SHP77 treated with DMSO at 0.1 percent for 48 hours (cell line): ENCODE data around the gene NHP2.

Experiments
- DNase-seq: peaks from one replicate; lab custom pipeline; 2025; lab: John Stamatoyannopoulos, UW

Gene NHP2

DNA sequence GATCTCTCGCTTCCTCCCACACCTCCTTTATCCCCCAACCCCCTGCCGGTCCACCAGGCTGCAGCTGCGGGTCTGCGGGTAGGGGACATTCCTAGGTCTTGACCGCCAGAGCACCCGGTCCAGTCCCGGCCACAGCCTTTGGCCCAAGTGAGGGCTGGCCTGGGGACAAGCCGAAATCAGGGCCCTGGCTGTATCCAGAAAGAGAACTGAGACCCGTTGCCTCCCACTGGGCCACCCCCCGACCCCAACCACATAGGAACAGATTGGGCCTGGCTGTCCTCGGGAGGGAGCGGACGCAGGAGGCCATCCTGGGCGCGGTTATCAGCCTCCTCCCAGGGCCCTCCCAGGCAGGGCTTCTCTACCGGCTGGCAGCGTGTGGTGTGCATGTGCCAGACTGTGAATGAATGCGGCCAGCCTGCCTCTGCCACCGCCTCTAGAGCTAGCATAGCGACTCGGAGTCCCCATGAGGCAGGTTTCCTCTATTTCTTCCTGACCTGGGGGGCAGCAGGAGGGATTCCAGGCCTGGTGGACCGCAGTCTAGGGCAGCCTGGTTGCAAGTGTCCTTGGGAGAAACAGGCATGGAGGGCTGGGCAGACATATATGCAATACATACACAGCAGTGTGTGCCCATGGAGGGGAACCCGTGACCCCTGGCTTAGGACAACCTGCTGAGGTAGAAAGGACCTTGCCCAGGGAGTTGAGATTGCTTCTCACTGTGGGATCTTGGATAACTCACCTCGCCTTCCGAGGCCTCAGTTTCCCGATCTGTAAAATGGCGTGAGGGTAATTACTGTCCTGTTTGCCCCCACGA is 39.2 kb downstream of the NHP2 start:
- DNase-seq: no peak

DNA sequence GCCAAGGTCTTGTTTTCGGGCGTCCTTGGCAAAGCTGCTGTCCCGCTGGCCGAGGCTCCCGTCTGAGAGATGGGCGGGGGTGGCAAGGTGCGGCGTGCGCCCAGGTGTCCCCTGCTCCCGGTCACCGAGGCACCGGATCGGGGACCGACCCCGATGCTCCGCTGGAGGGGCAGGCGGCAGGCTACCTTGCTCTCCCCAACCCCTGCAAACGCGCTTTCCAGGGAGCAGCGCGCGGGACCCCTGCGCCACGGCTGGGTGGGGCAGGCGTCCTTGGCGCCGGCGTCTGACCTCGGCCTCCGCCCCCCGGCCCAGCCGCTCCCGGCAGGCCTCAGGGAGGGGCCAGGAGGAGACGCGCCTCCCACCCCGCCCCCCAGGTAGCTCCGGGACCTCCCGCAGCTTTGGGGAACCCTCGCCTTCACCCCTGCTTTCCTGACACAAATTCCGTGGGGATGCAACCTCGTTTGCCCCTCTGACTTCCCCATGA is 39.8 kb downstream of the NHP2 start:
- DNase-seq: no peak

DNA sequence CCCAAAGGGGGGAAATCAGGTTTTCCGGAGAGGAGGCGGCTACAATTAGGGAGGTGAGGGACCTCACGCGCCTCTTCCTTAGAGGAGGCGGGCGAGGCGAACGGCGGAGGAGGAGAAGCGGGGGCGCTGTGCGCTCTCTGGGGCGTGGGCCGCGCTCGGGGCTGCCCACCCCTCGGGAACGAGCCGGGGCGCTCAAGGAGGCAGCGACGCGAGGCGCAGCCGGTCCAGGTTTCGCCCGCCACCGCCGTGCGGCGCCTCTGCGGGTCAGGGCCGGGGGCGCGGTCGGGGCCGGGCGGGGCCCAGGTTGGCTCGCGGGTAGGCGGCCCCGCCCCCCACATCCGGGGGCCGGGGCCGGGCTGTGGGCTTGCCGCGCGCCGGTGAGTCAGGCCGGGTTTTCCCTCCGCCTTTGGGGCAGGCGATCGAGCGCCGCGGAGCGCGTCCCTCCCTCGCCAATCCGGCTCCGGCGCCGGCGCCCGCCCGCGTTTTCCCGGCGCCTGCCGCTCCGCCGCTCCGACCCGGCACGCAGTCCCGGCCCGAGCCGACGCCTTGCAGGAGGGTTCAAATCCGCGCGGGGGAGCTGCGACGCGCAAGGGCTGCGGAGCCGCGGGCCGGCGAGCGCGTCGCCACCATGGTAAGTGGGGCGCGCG is 40.4 kb downstream of the NHP2 start, which contains the start of gene N4BP3:
TSS of gene N4BP3 (plus strand) at position 392 of the 647 bp plus-strand sequence. CDS start 6,052 bp downstream, outside the sequence.
- DNase-seq: no peak

DNA sequence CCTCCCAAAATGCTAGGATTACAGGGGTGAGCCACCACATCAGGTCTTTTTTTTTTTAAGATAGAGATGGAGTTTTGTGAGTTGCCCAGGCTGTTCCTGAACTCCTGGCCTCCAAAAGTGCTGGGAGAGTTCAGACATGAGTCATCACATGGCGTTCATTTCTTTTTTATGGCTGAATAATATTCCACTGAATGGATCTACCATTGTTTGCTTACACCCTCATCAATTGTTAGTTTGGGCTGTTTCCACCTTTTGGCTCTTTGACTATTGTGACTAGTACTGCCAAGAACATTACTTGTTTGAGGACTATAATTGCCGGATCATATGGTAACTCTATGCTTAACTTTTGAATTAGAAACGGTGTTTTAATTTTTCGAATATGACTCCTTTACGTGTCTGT is 41.1 kb downstream of the NHP2 start:
- DNase-seq: no peak

DNA sequence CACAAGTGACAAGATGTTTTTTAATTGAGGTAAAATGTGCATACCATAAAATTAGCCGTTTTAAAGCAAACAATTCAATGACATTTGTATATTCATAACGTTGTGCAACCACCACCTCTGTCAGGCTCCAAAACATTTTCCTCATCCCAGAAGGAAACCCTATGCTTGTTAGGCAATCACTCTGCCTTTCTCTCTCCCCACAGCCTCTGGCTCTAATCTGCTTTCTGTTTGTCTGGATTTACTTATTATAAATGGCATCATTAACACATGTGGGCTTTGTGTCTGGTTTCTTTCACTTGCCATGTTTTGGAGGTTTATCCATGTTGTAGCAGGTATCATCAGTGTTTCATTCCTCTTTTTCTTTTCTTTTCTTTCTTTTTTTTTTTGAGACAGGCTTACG is 41.8 kb downstream of the NHP2 start:
- no peak for DNase-seq

DNA sequence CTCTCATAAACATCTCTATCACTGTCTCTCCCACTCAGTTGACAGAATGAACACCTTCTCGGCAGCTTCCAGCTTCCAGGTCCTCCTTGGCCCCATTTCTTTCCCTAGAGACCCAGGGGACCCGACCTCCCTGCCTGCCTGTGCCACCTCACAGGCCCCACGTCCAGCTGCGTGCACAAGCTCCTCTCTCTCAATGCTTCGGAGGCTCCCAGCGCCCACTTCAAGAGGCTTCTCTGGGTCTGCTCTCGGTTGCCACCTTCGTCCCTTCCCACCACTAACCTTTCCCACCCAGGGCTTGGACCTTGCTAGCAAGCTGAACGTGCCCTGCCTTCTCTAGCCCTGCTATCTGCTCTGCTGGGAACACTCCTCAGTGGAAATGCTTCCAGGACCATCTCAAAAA is 43.2 kb downstream of the NHP2 start:
- DNase-seq: no peak

DNA sequence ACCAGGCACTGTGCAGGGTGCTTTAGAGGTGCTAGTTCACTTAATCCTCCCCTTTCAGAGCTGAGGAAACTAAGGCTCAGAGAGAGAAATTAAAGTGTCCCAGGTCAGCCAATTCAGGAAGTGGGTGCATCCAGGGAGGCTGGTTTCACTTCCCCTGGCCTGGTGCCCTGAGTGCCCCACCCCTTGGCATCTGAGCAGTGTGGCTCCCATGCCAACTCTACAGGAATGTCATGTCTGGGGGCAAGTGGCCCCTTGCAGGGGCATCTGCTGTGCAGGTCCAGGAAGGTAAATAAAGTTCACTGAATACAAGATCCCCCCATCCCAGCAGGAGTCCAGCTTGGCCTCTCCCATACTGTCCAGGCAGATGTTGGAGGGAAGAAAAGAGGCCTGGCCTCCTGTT is 44.7 kb downstream of the NHP2 start:
- no peak for DNase-seq

DNA sequence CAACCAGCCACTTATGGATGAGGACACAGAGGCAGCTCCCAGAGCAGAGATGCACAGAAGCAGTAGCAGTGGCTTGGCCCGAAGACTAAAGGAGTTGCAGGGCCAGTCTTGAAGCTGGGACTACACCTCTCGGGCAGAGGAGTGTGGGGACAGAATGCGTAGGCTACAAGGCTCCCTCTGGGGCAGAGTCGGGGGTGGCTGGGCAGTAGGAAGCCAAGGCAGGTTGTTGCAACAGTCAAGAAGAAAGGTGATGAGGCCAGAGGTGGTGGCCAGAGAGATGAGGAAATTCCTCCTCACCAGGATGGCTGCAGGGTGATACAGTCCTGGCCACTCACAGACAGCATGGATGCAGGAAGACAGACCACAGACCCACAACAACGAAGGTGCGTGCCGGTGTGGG is 45.2 kb downstream of the NHP2 start:
- DNase-seq: no peak

DNA sequence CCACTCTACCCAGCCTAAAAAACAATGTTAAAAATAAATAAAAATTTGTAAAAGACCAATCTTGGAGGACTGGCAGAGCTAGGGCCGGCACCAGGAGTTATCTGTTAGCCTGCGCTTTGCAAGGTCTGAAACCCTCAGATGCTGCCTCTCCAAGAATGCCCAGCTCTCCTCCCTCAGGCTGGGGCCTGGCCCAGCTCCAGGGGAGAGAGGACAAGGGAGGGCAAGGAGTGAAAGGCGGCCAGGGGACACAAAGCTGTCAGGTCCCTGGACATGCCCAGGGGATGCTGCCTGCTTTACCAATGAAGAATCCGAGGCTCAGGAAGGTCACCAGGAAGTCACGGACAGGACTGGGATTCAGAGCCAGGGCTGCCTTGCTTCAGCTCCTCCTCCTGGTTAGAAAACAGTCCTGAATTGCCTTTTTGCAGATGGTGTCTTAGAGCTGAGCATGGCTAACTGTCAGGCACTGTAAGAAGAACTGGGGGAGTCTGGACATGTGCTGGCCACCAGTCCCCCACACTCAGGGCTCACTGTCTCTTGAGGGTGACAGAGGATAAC is 45.9 kb downstream of the NHP2 start:
- DNase-seq: no peak

DNA sequence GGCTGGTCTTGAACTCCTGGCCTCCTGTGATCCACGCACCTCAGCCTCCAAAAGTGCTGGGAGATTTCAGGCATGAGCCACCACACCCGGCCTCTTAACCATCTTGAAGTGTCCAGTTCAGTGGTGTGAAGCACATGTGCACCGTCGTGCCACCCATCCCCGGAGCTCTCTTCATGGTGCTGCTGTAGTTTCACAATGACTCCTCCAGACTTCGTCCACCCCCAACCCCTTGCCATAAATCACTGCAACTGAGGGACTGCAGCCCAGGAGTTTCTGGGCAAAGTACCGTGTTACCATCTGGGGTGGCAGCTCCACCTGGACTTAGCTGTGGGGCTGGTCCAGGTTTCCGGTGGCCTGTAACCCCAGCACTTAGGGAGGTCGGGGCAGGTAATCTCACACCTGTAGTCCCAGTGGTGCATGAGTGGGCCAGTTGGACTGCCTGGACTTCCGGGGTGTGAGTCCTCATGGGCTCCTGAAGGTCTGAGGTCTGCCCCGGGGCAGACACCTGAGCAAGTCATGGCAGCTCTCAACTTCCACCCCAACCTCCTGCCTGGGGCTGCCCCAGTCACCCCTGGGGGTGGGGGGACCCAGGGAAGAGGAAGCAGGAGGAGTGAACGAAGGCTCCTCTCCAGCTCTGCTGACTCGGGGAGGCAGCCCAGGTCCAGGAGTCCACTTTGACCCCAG is 47.0 kb downstream of the NHP2 start:
- no peak for DNase-seq

DNA sequence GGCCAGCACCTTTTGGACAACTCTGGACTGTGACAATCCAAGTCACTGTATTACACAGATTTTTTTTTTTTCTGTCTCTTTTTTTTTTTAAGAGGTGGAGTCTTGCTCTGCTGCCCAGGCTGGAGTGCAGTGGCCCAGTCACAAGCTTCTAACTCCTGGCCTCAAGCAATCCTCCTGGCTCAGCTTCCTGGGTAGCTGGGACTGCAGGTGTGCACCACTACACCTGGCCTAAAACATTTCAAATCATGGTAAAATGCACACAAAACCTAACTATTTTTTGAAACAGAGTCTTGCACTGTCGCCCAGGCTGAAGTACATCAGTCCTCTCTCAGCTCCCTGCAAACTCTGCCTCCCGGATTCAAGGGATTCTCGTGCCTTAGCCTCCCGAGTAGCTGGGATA is 47.6 kb downstream of the NHP2 start:
- DNase-seq: no peak

DNA sequence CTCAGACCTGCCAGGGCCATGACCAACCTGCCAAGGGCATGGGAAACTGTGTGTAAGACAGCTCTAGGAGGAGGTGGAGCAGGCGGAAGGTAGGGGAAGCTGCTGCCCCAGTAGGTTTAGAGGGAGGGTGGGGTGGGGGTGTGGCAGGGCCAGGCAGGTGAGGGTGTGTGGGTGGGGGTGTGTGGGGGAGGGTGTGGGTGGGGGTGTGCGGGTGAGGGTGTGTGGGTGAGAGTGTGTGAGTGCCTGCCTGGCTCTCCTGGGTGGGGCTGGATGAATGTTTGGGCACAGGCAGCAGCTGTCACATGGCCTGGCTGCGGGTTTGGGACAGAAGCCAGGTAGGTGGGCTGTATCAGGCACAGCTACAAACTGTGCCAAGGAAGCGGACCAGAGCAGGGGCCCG is 49.2 kb downstream of the NHP2 start:
- DNase-seq: no peak

DNA sequence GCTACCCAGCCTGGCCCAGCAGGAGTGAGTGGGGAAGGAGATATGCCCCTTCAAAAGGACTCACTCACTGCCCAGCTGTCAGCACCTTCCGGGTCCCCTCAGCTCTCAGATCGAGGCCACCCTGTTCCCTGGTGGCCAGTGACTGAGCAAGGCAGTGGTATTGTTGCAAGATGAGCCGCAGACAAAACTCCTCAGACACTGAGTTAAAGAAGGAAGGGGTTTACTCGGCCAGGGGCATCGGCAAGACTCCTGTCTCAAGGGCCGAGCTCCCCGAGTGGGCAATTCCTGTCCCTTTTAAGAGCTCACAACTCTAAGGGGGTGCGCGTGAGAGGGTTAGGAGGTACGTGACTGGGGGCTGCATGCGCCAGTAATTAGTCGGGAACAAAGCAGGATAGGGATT is 50.1 kb downstream of the NHP2 start:
- no peak for DNase-seq
